K562 (cell line): Measurements from ENCODE around the gene SLC9A3. TPM values are rescaled to one million over a fixed set of nuclear protein-coding genes. Genes with fewer than 3 reads are reported as not detected.

Experiments
- ATAC-seq: fragments of 200-7000 bp; cut with Tn5 transposase; 3 replicates; pipeline ENCODE4 v1.9.1; 2020; ENCODE audit warnings: moderate library complexity
- BruUV-seq: library from RNA; stranded (reverse); fragments of 400-500 nt; replicated peaks from 2 replicates; lab custom pipeline; 2021; lab: Mats Ljungman, UMichigan
- CTCF ChIA-PET: fragments of 300-600 bp; formaldehyde crosslinking; extraction: SDS; loops from one replicate; lab custom pipeline; 2021; ENCODE audit warnings: low intra/inter-chr PET ratio; lab: Yijun Ruan, JAX
- POLR2A ChIA-PET: fragments of 300-600, 350-650 bp; sonication (Branson Sonifier 250); formaldehyde crosslinking; extraction: SDS; loops from one replicate; lab custom pipeline; 2021; ENCODE audit warnings: antibody characterized with exemption, inconsistent platforms; lab: Yijun Ruan, JAX
- DNase-seq, 4 experiments: peaks; one replicate each; pipeline versions ENCODE4 v3.0.0 to v3.0.0-alpha.2; 2011 to 2018; ENCODE audit warnings: low spot score in 3 of 4, mixed read lengths in 3 of 4; ENCODE audit errors: extremely low read depth in 1 of 4
- FAIRE-seq: peaks from 2 replicates; lab custom pipeline; 2011; peaks lifted over from hg19 to GRCh38; lab: Jason Lieb, UNC
- H2AFZ ChIP-seq: 2 replicates; pipeline ENCODE4 v1.6.0; 2011; ENCODE audit warnings: low read depth, low read length, control low read depth, inconsistent platforms
- H3K27ac ChIP-seq: fragments of 200-600 bp; 3 replicates; pipeline ENCODE4 v1.8.0; 2011; ENCODE audit warnings: low read depth, mild to moderate bottlenecking, control low read depth, inconsistent platforms, low read length, moderate library complexity, mixed read lengths; ENCODE audit errors: extremely low read depth
- H3K27me3 ChIP-seq, 2 experiments: fragments of 300-600 bp in 1 of 2; 2 replicates in 1 of 2; 3 replicates in 1 of 2; pipeline versions ENCODE4 v1.6.0 to v1.8.0; 2011; ENCODE audit warnings: inconsistent platforms in 2 of 2, low read length in 2 of 2, mild to moderate bottlenecking in 1 of 2, mixed read lengths in 1 of 2, moderate library complexity in 1 of 2; ENCODE audit not compliant: control insufficient read depth in 2 of 2, insufficient read depth in 2 of 2
- H3K36me3 ChIP-seq: fragments of 300-600 bp; 3 replicates; pipeline ENCODE4 v1.8.0; 2011; ENCODE audit warnings: mild to moderate bottlenecking, low read length, inconsistent platforms; ENCODE audit not compliant: control insufficient read depth, insufficient read depth
- H3K4me1 ChIP-seq, 2 experiments: fragments of 200-600 bp in 1 of 2; replicated peaks in 1 of 2; 2 replicates in 1 of 2; 3 replicates in 1 of 2; pipeline versions ENCODE4 v1.5.1 to v1.8.0; 2011; ENCODE audit warnings: inconsistent platforms in 2 of 2, low read length in 2 of 2, mild to moderate bottlenecking in 1 of 2, mixed read lengths in 1 of 2, moderate library complexity in 1 of 2; ENCODE audit not compliant: control insufficient read depth in 2 of 2, insufficient read depth in 2 of 2
- H3K4me2 ChIP-seq: 2 replicates; pipeline ENCODE4 v1.6.1; 2011; ENCODE audit warnings: low read length, control low read depth, inconsistent platforms, mixed read lengths; ENCODE audit not compliant: insufficient read depth
- H3K4me3 ChIP-seq: fragments of 200-600 bp; sonication (generic), shearing (Covaris generic); 2 replicates; pipeline ENCODE4 v1.5.1; 2016; ENCODE audit warnings: control low read depth, inconsistent platforms
- H3K79me2 ChIP-seq: fragments of 200-600 bp; 3 replicates; pipeline ENCODE4 v1.8.0; 2011; ENCODE audit warnings: low read length, inconsistent platforms; ENCODE audit not compliant: control insufficient read depth, insufficient read depth
- H3K9ac ChIP-seq, 2 experiments: 2 replicates each; pipeline versions ENCODE4 v1.6.0 to v1.6.1; 2011; ENCODE audit warnings: low read depth in 2 of 2, low read length in 2 of 2, control low read depth in 1 of 2, inconsistent platforms in 1 of 2, mild to moderate bottlenecking in 1 of 2, mixed read lengths in 1 of 2; ENCODE audit not compliant: insufficient read depth in 1 of 2
- H3K9me1 ChIP-seq: one replicate; pipeline ENCODE4 v1.6.0; 2011; ENCODE audit warnings: inconsistent platforms, mild to moderate bottlenecking, low read length, moderate library complexity; ENCODE audit not compliant: control insufficient read depth, insufficient read depth
- H3K9me3 ChIP-seq: replicated peaks from 2 replicates; pipeline ENCODE4 v1.5.1; 2011; ENCODE audit warnings: low read depth, low read length, inconsistent platforms; ENCODE audit not compliant: control insufficient read depth, insufficient read depth
- H4K20me1 ChIP-seq: replicated peaks from 2 replicates; pipeline ENCODE4 v1.6.1; 2011; ENCODE audit warnings: low read length, inconsistent platforms, mixed read lengths; ENCODE audit not compliant: control insufficient read depth, insufficient read depth
- BRF1 ChIP-seq: IDR thresholded peaks from 3 replicates; pipeline ENCODE4 v1.6.1; 2011; ENCODE audit warnings: borderline replicate concordance, mild to moderate bottlenecking; ENCODE audit not compliant: insufficient read length; ENCODE audit errors: extremely low read depth
- DIDO1 ChIP-seq: fragments of 450-650 bp; IDR thresholded peaks from 2 replicates; pipeline ENCODE4 v1.6.1; 2016; ENCODE audit warnings: low read depth, missing biosample characterization, missing genetic modification characterization
- GTF2F1 ChIP-seq: IDR thresholded peaks from 2 replicates; pipeline ENCODE4 v1.6.1; 2011; ENCODE audit warnings: low read depth, low read length, improper control_type of control experiment
- HLTF ChIP-seq: fragments of 450-650 bp; IDR thresholded peaks from 2 replicates; pipeline ENCODE4 v1.6.1; 2016
- KDM5B ChIP-seq: fragments of 200-600 bp; sonication (generic); IDR thresholded peaks from 2 replicates; pipeline ENCODE4 v1.6.1; 2012; ENCODE audit warnings: low read depth, mild to moderate bottlenecking, moderate library complexity, low read length, control low read depth, inconsistent platforms; ENCODE audit not compliant: insufficient replicate concordance
- POLR3A ChIP-seq: IDR thresholded peaks from 2 replicates; pipeline ENCODE4 v1.6.1; 2011; ENCODE audit warnings: borderline replicate concordance, mild to moderate bottlenecking, moderate library complexity; ENCODE audit not compliant: insufficient read length, insufficient read depth; ENCODE audit errors: extremely low read depth
- PRPF4 ChIP-seq: fragments of 200-400 bp; formaldehyde crosslinking; IDR thresholded peaks from one replicate; pipeline ENCODE4 v1.6.1; 2017; ENCODE audit warnings: low read length, low read depth, mild to moderate bottlenecking; ENCODE audit not compliant: insufficient read depth, poor library complexity, severe bottlenecking
- PYGO2 ChIP-seq: fragments of 450-650 bp; IDR thresholded peaks from 2 replicates; pipeline ENCODE4 v1.6.1; 2016; ENCODE audit warnings: mild to moderate bottlenecking, missing genetic modification characterization, moderate library complexity, missing compliant biosample characterization
- RAD21 ChIP-seq, 2 experiments: fragments of 250-450 bp in 1 of 2; fragments of 450-650 bp in 1 of 2; sonication (Bioruptor Pico) in 1 of 2; formaldehyde crosslinking in 1 of 2; IDR thresholded peaks in 1 of 2; conservative IDR thresholded peaks in 1 of 2; 2 replicates each; pipeline versions ENCODE4 v1.4.0 to v1.8.0; 2020 to 2022; ENCODE audit warnings: mild to moderate bottlenecking in 2 of 2, moderate library complexity in 1 of 2
- RHOXF2B ChIP-seq: fragments of 250-450 bp; sonication (Bioruptor Pico); conservative IDR thresholded peaks from 2 replicates; pipeline ENCODE4 v1.5.1; 2021
- SMAD2 ChIP-seq: fragments of 150-350 bp; IDR thresholded peaks from 2 replicates; pipeline ENCODE4 v1.6.1; 2014; ENCODE audit warnings: low read depth, mild to moderate bottlenecking, low read length
- SNIP1 ChIP-seq: fragments of 450-650 bp; IDR thresholded peaks from 2 replicates; pipeline ENCODE4 v1.7.1; 2017; ENCODE audit warnings: low read depth, mild to moderate bottlenecking
- TCFL5 ChIP-seq: fragments of 250-450 bp; sonication (Bioruptor Pico); conservative IDR thresholded peaks from 2 replicates; pipeline ENCODE4 v1.6.1; 2021; ENCODE audit warnings: mild to moderate bottlenecking, moderate library complexity, matching md5 sums
- ZFP36 ChIP-seq: fragments of 150-350 bp; IDR thresholded peaks from 2 replicates; pipeline ENCODE4 v1.6.1; 2018; ENCODE audit warnings: low read length, low read depth; ENCODE audit not compliant: partially characterized antibody
- ZNF134 ChIP-seq: fragments of 250-450 bp; sonication (Bioruptor Pico); conservative IDR thresholded peaks from 2 replicates; pipeline ENCODE4 v1.4.0; 2020
- ZNF3 ChIP-seq: fragments of 250-450 bp; sonication (Bioruptor Pico); IDR thresholded peaks from 2 replicates; pipeline ENCODE4 v1.5.0; 2021; ENCODE audit warnings: mild to moderate bottlenecking, moderate library complexity
- ZNF354B ChIP-seq: fragments of 250-450 bp; sonication (Bioruptor Pico); IDR thresholded peaks from 2 replicates; pipeline ENCODE4 v1.4.0; 2020
- ZNF445 ChIP-seq: fragments of 250-450 bp; sonication (Bioruptor Pico); IDR thresholded peaks from 2 replicates; pipeline ENCODE4 v1.4.0; 2020; ENCODE audit warnings: low read depth, mild to moderate bottlenecking, moderate library complexity
- WGBS: fragments of 100-300 bp; shearing (Covaris generic); methylation state at CpG from one replicate; pipeline ENCODE4 v1.1.6; 2016; ENCODE audit warnings: low coverage, mixed read lengths; ENCODE audit not compliant: insufficient coverage; ENCODE audit errors: missing lambda C conversion rate; 5-methylcytosine and 5-hydroxymethylcytosine counted together
- in situ Hi-C: fragments of 300-500 bp; cut with MboI; formaldehyde crosslinking; loops from 4 replicates; pipeline ENCODE4 v1.15.0; 2018; ENCODE audit warnings: inconsistent platforms, mixed read lengths
- intact Hi-C: fragments of 100-400 bp; cut with micrococcal nuclease; formaldehyde crosslinking; loops from 2 replicates; pipeline ENCODE4 v1.14.2; 2022
- polyA plus RNA-seq, 8 experiments: library from polyadenylated mRNA; depleted of rRNA in 4 of 8; stranded (reverse) in 5 of 8; unstranded in 3 of 8; fragments of >200 nt; fragmentation: Nextera tagmentation in 2 of 8; fragmentation: Illumina TruSeq in 1 of 8; extraction: Ambion mirVana in 2 of 8; extraction: Trizol in 1 of 8; gene quantifications; 2 replicates each; pipeline versions ENCODE4 v1.2.1 to v1.2.3, GENCODE V29; 2011 to 2014; ENCODE audit warnings: inconsistent platforms in 1 of 8, missing spikeins in 1 of 8
- total RNA-seq, 7 experiments: library from RNA; depleted of rRNA in 6 of 7; stranded (reverse); fragments of >200 nt in 6 of 7; fragmentation: Illumina TruSeq in 2 of 7; extraction: Trizol in 2 of 7; gene quantifications; 2 replicates each; pipeline versions ENCODE4 v1.2.1 to v1.2.3, GENCODE V29; 2011 to 2021; ENCODE audit warnings: low replicate concordance in 1 of 7
- TF ChIP-seq, protein P1 (sequence below): sonication (generic); formaldehyde crosslinking; IDR thresholded peaks from 2 replicates; pipeline ENCODE4 v1.8.1; 2023; ENCODE audit warnings: mild to moderate bottlenecking, missing genetic modification reagents

The SLC9A3 gene
- total and polyA plus RNA-seq, 9 of the 15 experiments (the other 6 are each of a cell fraction or from before 2014, with no cell fraction given) = 1.5 to 5.8 (median 3.7) TPM; not detected in 2

DNA sequence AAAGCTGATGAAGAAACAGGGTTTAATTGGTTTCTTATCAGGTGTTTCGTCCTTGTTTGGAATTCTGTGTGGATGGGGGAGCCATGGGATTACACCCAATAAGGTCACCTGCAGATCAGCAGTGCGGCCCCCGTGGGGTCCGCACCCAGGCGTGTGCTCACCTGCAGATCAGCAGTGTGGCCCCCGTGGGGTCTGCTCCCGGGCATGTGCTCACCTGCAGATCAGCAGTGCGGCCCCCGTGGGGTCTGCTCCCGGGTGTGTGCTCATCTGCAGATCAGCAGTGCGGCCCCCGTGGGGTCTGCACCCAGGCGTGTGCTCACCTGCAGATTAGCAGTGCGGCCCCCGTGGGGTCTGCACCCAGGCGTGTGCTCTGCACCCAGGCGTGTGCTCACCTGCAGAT lies 46.2 kb upstream of the SLC9A3 start:
- no peak overlapping the region for H3K27ac ChIP-seq
- no peaks in the 10 kb centered on the region for H3K9me1 ChIP-seq
- ChIA-PET POLR2A (interaction anchor here (1.2 kb wide), 1 partner anchor 34 kb away, joined by 3 read pairs; no protein-coding TSS in a partner anchor), CTCF (no interaction called here)
- WGBS = 0% methylated on average over 17 of the region's 17 CpGs
- in situ Hi-C loops (no loop called here), intact Hi-C loops (no loop called here)
- no peak for ATAC-seq
- H3K79me2 ChIP-seq = no peaks in the 10 kb centered on the region
- no peaks in the 10 kb centered on the region for H4K20me1 ChIP-seq
- no peak overlapping the region for H2AFZ ChIP-seq
- H3K4me3 ChIP-seq = no peak overlapping the region
- BruUV-seq = no TSS peak
- no peak overlapping the region for H3K4me2 ChIP-seq
- no peaks in the 10 kb centered on the region for H3K36me3 ChIP-seq
- no peak for TF ChIP-seq SMAD2
- no peak for TF ChIP-seq ZFP36
- TF ChIP-seq ZNF3 (CRISPR knock-in tag) = no peak
- no peak for TF ChIP-seq TCFL5 (CRISPR knock-in tag)
- TF ChIP-seq RAD21 (CRISPR knock-in tag; conservative IDR thresholded peaks at IDR 0.05 in 1 of 2, IDR thresholded peaks at IDR 0.05 in 1 of 2) = no peak
- TF ChIP-seq KDM5B = no peak
- TF ChIP-seq ZNF134 (CRISPR knock-in tag) = no peak
- TF ChIP-seq GTF2F1 = no peak
- TF ChIP-seq PYGO2 (tag) = no peak
- TF ChIP-seq ZNF354B (CRISPR knock-in tag) = no peak
- no peak for TF ChIP-seq POLR3A
- TF ChIP-seq HLTF = no peak
- TF ChIP-seq ZNF445 (CRISPR knock-in tag) = no peak
- TF ChIP-seq, protein P1, sequence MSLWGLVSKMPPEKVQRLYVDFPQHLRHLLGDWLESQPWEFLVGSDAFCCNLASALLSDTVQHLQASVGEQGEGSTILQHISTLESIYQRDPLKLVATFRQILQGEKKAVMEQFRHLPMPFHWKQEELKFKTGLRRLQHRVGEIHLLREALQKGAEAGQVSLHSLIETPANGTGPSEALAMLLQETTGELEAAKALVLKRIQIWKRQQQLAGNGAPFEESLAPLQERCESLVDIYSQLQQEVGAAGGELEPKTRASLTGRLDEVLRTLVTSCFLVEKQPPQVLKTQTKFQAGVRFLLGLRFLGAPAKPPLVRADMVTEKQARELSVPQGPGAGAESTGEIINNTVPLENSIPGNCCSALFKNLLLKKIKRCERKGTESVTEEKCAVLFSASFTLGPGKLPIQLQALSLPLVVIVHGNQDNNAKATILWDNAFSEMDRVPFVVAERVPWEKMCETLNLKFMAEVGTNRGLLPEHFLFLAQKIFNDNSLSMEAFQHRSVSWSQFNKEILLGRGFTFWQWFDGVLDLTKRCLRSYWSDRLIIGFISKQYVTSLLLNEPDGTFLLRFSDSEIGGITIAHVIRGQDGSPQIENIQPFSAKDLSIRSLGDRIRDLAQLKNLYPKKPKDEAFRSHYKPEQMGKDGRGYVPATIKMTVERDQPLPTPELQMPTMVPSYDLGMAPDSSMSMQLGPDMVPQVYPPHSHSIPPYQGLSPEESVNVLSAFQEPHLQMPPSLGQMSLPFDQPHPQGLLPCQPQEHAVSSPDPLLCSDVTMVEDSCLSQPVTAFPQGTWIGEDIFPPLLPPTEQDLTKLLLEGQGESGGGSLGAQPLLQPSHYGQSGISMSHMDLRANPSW = no peak
- TF ChIP-seq DIDO1 (tag) = no peak
- TF ChIP-seq BRF1 = no peak
- no peak for TF ChIP-seq SNIP1
- TF ChIP-seq RHOXF2B = no peak
- no peak for TF ChIP-seq PRPF4
- no peak overlapping the region for H3K9ac ChIP-seq
- H3K4me1 ChIP-seq = peaks cover 0 to 30% of the 10 kb centered on the region in 2 experiments; a peak in 2 of 5 replicates
- no peak for FAIRE-seq
- peaks cover 55 to 82% of the 10 kb centered on the region in 2 experiments for H3K27me3 ChIP-seq
- no peak for DNase-seq
- no peaks in the 10 kb centered on the region for H3K9me3 ChIP-seq
